GM12891 (cell line): ENCODE data around the gene ACP1.

ENCODE experiments used
- POLR2A ChIP-seq: IDR thresholded peaks from 2 replicates; pipeline ENCODE4 v1.6.1; 2011; ENCODE audit warnings: low read depth, low read length, control low read depth
- POLR2AphosphoS5 ChIP-seq: IDR thresholded peaks from 2 replicates; pipeline ENCODE4 v1.6.1; 2011; ENCODE audit warnings: low read depth, low read length, control low read depth
- POU2F2 ChIP-seq: IDR thresholded peaks from 2 replicates; pipeline ENCODE4 v1.6.1; 2011; ENCODE audit warnings: low read depth, mild to moderate bottlenecking, control low read depth, low read length, moderate library complexity
- SPI1 ChIP-seq: IDR thresholded peaks from 2 replicates; pipeline ENCODE4 v1.6.1; 2011; ENCODE audit warnings: low read depth, low read length, control low read depth
- TAF1 ChIP-seq: IDR thresholded peaks from 2 replicates; pipeline ENCODE4 v1.6.1; 2011; ENCODE audit warnings: low read depth, low read length, control low read depth

DNA sequence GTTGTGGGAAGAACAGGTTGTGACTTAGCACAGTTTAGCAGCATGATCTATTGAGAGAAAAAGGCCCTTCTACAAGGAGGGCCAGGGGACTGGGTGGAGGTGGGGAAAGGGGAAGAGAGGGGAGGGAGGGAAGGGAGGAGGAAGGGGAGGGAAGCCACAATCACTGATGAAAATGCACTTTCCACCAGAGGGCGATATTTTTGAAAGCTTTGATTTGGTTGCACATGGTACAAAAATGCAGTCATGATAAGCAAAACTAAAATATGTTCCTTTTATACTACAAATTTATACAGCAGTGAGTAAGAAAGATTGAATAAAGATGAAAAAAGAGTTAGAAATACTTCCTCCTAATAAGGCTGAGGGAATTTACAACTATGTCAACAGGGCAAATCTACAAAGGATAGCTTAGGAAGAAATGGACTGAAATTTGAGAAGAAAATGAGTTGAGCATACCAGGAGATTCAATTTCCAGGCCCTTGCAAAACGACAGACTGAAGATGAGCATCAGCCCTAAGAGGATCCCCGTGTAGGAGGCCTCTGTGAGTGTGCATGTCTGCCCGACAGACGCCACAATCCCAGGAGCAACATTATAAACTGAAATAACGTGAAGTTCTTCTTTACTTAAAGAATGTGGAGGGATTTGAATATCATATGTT, 18.1 kb upstream of the ACP1 start:
- TF ChIP-seq SPI1 (peak; percentile 16; the same call in 1 of the 2 replicates), TAF1 (no peak), POLR2A (no peak), POLR2AphosphoS5 (no peak), POU2F2 (no peak)
